Stimulated activated CD8-positive, alpha-beta memory T cell treated with anti-CD3 and anti-CD28 coated beads, Interleukin-12 subunit alpha, Interleukin-12 subunit beta, amount 100 ng/mL, for 4 hours (primary cell): ENCODE results near the gene TMEM63C.

Experiments used
- DNase-seq: peaks from one replicate; pipeline ENCODE4 v3.0.0-alpha.2; 2020; ENCODE audit warnings: low read depth

The TMEM63C gene, protein sequence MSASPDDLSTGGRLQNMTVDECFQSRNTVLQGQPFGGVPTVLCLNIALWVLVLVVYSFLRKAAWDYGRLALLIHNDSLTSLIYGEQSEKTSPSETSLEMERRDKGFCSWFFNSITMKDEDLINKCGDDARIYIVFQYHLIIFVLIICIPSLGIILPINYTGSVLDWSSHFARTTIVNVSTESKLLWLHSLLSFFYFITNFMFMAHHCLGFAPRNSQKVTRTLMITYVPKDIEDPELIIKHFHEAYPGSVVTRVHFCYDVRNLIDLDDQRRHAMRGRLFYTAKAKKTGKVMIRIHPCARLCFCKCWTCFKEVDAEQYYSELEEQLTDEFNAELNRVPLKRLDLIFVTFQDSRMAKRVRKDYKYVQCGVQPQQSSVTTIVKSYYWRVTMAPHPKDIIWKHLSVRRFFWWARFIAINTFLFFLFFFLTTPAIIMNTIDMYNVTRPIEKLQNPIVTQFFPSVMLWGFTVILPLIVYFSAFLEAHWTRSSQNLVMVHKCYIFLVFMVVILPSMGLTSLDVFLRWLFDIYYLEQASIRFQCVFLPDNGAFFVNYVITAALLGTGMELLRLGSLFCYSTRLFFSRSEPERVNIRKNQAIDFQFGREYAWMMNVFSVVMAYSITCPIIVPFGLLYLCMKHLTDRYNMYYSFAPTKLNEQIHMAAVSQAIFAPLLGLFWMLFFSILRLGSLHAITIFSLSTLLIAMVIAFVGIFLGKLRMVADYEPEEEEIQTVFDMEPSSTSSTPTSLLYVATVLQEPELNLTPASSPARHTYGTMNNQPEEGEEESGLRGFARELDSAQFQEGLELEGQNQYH

DNA sequence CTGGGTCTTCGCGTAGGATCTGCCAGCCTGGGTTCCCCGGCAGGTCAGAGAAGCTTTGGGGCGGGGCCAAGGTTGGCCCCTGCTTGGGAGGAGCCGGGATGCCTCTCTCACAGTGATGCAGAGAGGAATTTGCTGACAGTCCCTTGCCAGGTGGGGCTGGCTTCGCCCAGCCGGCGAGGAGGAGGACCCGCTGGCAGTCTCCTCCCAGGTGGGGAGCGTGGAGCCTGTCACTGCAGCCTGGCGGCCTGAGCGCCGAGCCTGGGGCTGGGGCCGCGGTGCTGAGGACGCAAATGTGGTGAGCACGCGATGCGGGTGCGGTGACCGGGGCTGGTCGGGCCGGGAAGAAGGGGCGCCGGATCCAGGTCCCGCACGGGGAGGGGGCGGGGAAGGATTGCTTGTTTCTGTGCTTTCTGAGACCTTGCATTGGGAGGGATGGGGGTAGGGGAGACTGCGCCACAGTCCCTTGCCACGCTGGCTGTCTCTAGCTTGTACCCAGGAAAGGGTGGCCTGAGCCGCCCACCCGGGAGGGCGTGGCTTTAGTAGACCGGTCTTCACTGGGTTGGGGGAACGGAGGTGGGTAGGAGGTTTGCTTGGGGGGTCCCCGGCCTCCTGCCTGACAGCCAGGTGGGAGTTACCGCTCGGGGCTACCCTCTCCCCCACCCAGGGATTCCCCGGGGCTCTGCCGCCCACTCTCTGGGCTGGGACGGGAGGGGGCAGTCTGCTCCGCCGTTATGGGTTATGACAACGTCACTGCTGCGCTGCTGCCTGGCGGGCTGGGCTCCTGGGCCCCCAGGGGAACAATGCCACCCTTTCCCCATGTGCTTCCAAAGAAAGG lies at the start of gene TMEM63C:
Gene TMEM63C (plus strand): TSS at position 196 of the 835 bp plus-strand sequence. CDS start 37,016 bp downstream, outside the sequence.
- peak; percentile 39 for DNase-seq

DNA sequence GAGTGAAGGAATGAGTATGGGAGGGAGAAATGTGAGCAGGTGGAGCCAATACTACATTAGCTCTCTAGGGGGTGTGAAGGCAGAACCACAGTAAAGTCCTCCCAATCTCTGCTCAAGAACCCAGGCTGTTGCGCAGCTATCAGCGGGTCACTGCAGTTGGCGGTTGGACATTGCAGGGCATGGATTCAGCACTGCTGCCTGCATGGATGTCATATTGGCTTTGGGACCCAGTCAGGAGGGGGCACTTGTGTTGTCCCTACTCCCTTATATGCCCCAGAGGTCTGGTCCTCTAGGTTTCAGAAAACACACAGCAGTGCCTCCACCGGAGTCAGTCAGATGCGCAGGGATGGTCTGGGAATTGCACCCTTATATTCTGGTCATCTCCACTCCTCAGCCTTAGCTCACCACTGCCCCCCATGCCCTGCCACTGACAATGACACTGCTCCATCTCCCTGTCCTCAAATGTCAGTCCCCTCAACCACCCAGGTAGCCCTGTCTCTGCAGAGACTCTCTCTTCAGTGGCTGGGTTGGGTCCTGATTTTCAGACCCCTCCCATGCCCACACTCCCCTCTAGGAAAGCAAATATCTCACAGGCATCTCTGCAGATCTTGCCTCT lies 49.6 kb upstream of the TMEM63C start:
- DNase-seq, result no peak

DNA sequence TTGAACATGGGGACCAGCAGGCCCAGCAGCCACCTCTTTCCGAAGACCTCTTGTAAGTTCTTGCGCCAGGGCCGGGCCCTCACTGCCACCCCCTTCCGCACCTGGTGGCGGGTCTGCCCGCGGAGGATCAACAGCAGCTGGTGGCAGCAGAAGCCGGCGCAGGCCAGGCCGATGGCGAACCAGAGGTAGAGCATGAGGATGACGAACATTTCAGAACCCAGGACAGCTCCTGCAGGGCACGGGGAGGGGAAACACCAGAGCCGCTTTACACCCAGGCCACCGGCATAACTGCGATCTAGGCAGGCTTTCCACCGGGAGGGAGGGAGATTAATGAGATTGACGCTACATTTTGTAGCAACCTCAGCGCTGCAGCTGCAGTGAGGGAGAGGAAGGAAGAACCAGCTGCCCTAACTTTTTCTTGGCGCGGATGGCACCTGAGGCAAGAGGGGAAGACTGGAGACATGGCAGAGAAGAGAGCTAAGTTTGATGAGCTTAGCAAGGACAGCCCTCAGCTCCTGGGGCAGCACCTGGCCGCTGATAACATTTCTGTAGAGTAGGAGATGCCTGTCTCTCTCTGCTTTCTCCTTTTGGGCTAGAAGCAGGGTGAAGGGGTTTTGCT lies 47.8 kb upstream of the TMEM63C start:
- DNase-seq, result no peak

DNA sequence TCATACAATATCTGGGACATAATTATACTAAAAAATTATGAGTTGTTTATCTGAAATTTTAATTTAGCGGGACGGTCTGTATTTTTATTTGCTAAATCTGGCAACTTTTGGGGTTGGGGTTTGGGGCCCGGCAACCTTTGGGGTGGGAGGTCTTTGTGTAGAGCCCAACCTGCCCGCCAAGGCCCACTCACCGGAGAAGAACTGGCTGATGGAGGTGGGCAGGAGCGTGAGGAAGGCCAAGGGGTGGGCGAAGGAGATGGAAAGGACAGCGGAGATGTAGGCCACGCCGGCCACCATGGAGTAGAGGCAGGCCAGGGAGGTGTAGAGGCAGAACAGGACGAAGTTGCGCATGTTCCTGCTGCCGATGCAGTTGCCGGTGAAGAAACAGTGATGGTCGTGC lies 42.6 kb upstream of the TMEM63C start:
- DNase-seq, result no peak

DNA sequence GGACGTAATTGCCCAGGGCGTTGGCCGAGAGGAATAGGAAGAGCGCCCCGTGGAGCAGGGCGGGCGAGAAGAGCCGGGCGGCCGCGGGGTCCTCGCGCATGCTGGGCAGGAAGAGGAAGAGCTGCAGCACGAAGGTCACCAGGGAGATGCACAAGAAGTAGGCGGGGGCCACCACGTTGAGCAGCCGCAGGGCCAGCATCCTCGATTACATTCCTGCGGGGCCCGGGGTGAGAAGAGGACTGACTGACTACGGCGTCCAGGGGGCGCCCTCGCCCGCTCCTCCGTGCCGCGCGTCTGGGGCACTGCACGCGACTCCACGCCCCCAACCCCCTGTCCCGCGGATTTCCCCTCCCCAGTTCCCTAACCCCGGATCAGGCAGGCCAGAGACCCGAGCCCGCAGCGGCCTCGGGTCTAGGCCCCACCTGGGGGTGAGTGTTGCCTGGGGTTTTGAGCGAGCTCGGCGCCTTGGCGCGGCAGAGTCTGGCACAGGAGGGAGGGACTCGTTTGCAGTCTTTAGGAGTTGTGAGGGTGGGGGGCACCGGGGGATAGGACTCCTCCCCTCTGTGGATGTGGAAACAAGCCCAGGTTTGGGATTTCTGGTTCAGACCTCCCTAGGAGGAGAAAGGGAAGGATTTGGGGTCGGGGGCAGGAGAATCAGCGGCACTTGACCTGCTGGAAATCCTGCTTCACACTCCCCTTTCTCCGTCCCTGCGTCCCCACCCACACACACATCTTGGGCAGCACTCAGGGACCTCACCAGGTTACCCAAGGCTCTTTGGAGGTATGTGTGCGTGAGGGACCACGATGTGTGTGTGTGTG lies 41.8 kb upstream of the TMEM63C start:
- DNase-seq, result no peak

DNA sequence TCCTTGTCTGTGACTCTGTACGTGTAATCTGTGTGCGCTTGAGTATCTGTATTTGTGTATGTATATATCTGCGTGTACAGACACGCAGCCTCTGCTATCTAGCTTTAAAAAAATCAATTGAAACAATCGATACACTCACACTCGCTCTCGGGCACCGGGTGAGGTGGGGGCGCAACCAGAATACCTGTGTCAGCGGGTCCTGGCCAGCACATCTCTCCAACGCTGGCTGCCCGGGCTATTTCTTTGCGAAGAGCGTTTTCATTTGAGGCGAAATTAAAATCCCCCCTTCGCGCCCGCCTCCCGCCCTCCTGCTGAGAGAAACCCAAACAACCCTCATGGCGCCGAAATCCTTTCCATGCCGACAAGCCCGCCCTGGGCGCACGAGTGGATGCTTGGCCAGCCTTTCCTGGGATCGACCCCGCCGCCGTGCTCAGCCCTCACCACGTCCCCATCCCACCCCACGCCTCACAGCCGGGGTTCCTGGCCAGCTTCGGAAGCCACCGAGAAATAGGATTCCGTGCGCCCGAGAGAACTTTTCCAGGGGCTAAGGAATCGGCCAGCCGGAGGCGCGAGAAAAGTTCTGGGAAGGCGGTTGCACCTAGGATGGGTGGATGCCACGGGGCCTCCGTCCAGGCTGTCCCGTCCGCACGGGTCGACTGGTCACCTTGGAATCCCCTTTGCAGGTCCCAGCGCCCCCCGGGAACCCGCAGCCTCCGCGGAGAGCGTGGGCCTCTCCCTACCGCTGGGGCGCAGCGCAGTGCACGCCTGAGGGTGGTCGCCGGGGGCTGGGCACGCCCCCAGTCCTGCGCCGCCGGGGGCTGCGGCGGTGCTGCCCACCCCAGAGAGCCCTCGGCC lies 41.0 kb upstream of the TMEM63C start:
- no peak for DNase-seq

DNA sequence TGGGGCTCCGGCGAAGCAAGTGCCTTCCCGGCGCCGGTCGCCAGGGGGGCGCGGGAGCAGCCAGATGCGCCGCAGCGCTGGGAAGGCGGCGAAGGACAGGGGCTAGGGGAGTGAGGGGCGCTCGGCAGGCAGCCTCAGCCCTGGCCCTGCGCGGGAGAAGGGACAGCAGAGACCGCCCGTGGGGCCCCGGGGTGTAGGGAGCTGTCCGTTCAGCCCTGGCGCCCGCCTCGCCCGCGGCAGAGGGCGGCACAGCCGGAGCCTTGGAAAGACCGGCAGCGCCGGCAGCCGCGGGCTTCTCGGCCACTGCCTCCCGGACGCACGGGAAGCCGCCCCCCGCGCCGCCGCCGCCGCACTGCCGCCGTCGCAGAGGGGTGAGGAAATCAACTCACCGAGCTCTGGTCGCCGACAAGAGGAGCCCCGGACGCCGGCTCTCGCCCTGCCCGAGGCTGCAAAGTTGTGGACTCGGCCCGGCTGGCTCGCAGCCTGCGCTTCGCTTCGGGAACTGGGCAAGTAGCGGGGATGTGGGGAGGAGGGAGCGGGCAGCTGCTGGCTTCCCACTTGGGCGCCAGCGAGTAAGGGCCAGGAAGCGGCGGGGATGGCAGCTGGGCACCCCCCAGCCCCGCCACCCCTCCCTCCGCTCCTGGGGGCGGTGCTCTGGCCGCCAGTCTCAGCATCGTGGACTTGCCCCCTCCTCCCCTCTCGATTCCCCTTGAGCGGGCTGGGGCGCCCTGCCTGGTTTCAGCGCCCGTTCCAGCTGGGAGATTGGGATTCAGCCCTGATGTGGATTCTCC lies 40.2 kb upstream of the TMEM63C start, which contains the start of gene ZDHHC22:
Gene ZDHHC22 (minus strand): TSS at position 578 of the 791 bp plus-strand sequence. CDS start 2,053 bp downstream, outside the sequence.
- DNase-seq, result no peak

DNA sequence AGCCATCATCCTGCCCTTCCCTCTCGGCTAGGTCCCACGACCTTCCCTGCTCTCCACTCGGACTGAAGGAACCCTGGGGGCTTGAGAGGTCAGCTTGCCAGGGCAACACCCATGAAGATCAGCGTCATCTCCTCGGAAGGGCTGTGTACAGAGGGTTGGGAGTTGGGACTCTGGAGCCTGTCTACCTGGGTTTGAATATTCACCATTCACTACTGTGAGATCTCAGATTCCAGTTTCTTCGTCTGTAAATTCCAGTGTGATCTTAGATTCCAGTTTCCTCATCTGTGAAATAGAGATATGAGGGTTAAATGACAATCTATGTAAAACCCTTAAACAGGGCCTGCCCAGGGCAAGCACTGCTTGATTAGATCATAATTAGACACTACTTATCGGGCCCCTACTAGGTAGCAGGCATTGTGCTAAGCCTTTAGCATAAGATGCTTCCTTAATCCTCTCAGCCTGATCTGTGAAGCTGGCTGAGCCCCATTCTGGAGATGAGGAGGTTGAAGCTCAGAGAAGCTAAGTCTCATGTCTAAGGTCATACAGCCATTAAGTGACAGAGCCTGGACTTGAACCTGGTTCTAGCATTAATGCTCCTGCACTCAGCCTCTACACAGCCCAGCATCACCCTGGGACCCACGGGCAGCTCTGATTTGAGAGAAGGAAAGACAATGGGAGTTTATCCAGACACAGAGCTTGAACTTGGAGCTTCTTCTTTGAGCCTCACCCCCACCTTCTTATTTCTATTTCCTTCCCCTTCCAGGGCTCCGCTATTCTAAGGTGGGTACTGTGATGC lies 39.4 kb upstream of the TMEM63C start:
- DNase-seq, result no peak

DNA sequence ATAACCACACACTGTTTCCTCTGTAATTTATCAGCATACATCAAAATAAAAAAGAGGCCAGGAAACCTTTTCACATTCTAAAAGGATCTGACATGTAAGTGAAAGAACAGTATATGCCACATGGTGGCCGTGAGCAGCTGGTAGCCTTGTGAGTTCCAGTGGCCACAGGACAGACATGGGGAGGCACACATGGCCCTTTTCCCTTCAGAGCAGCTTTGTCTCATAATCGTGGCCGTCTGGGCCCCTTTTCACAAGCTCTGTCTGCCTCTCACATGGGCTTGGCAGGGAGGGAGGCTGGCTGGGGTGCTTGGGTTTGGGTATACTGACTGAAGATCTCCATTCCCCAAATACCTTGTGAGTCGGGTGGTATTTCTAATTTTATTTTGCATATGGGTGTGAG lies 38.5 kb upstream of the TMEM63C start:
- DNase-seq, result no peak

DNA sequence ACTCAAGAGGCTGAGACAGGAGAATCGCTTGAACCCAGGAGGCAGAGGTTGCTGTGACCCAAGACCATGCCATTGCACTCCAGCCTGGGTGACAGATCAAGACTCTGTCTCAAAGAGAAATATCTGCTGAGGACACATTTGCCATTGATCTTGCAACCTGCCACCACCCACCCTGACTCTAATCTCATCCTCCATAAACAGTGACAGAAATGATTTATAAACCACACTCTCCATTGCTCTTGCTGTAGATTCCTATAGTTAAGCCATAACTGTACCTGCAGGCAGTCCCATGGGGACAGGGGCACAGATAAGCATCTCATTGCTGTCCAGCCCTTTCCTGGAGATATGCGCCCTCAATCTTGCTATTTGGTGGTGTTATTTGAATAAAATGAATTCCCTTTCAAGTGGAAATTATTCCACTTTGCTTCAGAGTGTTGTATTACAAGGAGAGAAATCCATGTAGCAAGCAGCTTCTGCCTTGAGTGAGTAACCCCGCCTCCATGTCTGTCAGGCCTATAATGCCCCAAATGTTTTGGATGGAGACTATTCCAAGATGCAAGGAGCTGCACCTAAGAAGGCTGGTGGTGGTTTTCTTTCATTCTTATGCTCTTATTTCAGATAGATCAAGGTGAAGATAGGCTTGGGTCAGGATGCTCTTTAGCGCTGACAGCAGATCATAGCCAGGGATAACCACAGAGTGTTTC lies 37.0 kb upstream of the TMEM63C start:
- DNase-seq, result no peak

DNA sequence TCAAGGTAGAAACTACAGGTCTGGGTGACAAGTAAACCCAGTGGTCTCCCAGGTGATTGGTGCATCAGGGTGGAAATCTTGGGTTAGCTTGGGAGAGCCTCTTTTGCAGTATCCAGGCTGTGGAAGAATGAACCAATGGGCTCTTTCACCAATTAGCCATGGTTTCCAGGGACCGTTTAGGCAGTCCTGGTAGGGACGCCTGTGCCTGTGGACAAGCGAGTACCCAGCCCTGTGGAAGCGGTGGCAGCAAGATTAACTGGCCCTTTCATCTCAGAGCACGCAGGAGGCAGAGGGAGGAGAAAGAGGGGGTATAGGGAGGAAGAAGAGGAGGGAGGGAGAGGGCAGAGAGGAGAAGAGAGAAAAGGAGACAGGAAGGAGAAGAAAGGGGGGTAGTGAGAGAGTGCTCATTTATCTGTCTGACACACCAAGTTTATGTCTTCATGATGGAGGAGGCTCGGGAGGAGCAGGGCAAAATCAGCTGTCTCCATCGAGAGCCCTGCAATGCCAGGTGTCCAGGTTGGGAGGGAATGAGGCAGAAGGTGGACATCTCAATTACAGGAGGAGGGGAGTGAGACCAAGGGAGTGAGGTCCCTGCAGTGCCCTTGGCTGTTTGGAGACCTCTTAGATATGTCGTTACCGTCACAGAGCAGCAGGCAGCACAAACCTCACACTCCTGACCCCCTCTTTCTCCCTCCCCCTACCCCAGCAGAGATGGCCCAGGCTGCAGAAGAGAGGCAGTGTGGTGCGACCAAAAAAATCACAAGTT lies 35.4 kb upstream of the TMEM63C start:
- no peak for DNase-seq

DNA sequence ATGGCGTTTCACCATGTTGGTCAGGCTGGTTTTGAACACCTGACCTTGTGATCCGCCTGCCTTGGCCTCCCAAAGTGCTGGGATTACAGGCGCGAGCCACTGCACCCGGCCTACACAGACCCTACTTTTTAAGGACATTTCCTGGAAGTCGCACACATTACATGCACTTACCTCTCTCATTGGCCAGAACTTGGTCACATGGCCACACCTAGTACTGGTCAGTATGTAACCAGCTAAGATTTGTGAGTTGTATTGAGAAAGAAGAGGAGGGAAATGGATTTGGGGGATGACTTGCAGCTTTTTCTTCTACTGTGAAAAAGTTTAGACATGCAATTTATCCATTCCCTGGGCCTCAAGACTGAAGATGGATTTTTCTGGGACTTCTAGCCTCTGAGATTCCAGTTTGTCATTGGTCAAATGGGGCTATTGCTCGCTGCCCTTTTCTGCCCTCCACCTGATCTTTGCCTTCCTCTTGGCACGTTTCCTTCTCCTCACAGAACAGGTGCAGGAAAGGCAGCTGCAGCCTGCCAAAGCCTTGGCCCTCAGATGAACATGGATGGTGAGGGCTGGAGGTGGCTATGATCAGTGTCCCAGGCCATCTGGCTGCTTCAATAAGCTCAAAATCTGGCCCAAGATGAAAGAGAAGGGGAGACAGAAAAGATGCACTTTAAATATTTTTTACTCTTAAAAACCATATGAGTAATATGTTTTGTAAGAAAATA lies 32.9 kb upstream of the TMEM63C start:
- no peak for DNase-seq

DNA sequence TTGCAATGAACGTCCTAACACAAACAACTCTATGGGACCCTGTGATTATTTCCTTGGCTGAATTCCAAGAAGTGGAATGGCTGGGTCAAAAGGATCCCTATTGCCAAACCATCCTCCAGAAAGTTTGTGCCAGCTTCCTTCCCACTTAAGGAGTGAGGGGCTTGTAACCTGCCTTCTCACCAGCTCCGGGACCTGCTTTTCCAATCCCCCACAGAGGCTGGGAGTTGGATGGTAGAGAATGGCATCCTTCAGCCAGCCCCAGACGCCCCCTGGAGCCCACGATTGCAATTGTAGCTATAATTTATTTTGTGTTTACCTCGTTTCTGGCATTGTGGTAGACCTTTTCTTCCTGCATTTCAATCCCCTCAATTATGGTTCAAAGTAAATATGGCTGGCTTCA lies 30.4 kb upstream of the TMEM63C start:
- no peak for DNase-seq

DNA sequence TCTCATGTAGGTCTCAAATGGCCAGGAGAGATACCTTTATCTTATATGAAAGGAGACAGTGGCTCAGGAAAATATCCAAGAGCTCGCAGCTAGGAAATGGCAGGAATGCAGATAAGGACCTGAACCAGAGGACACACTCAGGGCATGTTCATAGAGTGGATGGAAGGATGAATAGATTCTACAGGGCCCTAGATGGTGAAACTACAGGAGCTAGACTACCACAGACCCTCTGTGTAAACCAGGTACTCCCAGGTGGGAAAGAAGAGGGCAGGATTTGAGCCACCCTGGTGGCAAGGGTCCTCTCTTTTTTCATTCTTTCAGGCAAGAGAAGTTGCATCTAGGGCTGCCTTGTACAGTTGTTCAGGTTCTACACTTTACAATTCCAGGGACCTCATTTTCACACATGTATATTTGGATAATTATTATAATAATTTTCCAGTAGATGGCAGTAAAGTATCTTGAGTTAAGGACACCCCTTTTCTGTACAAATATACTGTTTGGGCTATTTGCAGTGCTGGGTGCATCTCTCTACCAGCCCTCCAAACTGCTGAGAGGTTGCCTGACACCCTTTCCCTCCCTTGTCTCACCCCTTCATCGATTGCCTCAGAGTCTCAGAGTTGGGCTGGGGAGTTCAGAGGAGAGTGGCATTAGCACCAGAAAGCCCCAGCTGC lies 29.5 kb upstream of the TMEM63C start:
- DNase-seq, result no peak

DNA sequence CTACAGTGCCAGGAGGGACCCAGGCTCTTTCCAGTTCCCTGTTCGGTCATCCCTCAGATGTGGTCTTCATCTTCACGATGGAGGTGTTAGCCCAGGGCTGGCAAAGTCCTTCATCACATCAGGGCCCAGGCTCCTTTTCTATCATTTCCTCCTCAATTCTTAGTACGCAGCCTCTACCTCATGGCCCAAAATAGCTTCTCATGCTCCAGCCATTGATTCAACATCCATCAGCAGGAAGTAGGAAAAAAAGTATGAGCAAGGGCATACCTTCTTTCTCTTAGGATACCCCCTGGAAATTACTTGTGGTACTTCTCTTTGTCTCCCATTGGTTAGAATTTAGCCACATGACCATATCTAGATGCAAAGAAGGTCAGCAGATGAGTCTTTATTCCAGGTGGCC lies 27.8 kb upstream of the TMEM63C start:
- DNase-seq, result no peak
